Measurements from ENCODE around the gene RASAL1.

Gene RASAL1

DNA sequence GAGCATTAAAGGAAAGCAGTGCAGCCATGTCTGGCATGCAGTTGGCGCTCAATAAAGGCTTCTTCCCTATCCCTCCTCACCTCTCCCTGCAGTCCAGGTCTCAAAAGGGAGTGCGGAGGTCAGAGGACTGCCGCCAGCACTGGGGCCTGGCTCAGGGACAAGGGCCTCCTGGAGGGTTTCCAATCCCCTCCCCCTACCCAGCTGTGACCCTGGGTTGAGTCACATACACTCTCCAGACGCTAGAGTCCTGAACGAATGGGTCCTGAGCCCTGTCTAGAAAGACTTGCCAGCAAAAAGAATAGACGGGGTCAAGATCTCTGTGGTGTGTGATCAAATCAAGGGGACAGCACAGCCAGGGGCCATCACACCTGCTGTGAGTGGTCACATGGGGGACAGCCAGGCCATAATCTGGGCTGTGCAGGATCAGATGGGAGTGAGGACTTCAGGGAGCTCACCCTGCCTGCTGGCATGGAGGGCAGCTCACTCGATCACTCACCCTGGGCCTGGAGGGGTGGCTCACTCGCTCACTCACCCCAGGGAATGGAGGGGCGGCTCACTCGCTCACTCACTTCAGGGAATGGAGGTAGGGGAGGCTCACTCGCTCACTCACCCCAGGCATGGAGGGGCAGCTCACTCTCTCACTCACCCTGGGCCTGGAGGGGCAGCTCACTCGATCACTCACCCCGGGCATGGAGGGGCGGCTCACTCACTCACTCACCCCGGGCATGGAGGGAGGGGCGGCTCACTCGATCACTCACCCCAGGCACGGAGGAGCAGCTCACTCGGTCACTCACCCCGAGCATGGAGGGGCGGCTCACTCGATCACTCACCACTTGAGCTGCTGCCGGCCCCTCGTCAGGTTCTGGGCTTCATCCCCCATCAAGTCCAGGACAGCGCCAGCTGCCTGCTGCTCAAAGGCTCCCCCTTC, 26.8 kb upstream of the RASAL1 start:
- DNase-seq (ENCODE audit: low read depth in 3 of 3, low spot score in 1 of 3), result no peak

- no peak for DNase-seq (ENCODE audit: low read depth in 3 of 3, low spot score in 1 of 3)
These were observed 26.0 kb upstream of the RASAL1 start for GRCh38 chr12:113161415-113162016.

- DNase-seq (ENCODE audit: low read depth in 3 of 3, low spot score in 1 of 3), result no peak
These were observed 24.4 kb upstream of the RASAL1 start for GRCh38 chr12:113159937-113160336.

DNA sequence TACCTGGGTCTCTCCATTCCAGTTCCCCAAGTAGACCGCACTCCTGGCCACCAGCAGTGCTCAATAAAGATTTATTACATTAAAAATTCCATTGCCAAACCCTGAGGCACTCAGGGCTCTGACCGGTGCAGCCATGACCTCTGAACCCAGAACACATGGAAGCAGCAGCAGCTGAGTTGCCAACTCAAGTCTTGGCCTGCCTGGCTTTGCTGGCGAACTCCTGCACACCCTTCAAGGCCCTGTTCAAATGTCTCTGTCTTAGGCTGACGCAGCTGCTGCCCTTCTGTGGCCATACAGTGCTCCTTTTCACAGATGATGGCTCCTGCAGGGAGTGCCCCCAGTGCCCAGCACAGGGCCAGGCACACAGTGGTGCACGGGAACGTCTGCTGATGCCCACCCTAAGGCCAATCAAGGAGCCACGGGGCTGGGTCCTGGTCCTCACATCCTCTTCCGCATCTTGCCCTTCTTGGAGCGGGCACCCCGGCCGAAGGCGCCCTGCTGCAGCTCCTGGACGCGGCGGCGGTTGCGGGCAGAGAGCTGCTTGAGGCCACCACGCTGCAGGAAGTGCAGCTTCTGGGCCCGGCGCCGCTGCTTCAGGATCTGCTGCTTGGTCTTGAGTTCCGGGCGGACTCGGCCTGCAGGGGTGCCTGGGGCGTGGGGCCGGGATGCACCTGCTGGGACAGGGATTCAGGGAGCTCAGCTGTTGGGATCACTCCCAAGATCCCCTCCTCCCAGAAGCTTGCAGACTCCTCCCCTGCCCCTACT, 23.1 kb upstream of the RASAL1 start:
- DNase-seq (ENCODE audit: low read depth in 3 of 3, low spot score in 1 of 3), result no peak

DNA sequence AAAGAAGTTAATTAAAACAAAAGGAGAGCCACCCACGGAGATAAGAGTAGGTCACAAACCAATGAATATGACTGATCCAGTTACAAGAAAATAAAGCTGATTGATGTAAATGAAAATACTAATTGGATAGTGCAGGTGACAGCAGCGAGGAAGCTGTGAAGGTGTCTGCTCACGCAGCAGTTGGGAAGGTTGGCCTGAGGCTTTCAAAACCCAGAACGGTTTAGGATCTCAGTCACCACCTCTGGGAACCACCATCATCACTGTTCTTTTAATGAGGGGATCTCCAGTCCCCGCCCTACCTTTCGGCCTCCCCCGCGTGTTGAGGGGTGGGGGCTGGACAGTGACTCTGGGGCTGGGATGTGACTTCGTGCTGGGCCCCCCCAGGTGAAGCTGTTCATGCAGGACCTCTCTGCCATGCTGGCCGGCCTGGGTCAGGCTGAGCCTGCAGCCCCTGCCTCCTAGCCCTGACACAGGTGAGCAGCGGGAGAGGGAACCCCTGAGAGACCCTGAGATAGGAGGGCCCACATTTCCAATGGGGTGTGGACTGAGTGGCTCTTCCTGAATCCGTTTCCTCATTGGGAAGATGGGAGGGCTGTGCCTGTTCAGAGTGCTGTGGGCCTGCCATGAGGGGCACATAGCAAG, 21.8 kb upstream of the RASAL1 start:
- no peak for DNase-seq (ENCODE audit: low read depth in 3 of 3, low spot score in 1 of 3)

GRCh38 chr12:113155646-113156045, 20.1 kb upstream of the RASAL1 start:
- no peak for DNase-seq (ENCODE audit: low read depth in 3 of 3, low spot score in 1 of 3)

DNA sequence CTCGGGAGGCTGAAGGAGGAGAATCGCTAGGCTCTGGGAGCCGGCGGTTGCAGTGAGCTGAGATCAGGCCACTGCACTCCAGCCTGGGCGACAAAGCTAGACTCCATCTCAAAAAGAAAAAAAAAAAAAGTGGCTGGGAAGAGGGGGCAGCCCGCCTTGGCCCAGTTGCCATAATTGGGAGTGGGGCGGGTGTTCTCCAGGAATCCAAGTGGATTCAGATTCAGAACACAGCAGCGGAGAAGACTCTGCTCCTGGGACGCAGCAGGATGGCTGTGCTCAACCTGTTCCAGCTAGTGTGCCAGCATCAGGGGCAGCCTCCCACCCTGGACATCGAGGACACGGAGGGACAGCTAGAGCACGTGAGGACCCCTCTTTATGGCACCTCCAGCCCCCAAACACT, 19.5 kb upstream of the RASAL1 start:
- DNase-seq (ENCODE audit: low read depth in 3 of 3, low spot score in 1 of 3), result no peak

DNA sequence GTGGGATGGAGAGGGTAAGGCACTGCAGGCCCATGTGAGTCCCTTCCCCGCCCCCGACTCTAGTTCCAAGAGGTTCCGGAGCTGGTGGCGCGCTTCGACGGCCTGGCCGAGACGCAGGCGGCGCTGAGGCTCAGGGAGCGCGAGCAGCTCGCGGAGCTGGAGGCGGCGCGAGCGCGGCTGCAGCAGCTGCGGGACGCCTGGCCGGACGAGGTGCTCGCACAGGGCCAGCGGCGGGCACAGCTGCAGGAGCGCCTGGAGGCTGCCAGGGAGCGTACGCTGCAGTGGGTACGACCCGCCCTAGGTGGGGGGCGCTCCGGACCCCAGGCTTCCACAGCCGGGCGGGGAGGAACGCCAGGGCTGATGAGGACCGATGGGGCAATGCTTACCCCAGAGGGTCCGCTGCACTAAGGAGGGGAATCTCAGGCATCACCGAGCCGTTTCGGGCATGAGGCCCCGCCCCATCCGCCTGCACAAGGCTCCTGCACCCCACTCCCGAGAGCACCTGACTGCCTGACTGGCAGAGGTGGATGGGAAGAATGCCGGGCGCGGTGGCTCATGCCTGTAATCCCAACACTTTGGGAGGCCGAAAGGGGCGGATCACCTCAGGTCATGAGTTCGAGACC, 18.9 kb upstream of the RASAL1 start:
- DNase-seq (ENCODE audit: low read depth in 3 of 3, low spot score in 1 of 3), result no peak

- DNase-seq (ENCODE audit: low read depth in 3 of 3, low spot score in 1 of 3), result peak in 2 of 3 donors; percentile 25 to 47
These were observed 17.6 kb upstream of the RASAL1 start for GRCh38 chr12:113152835-113153814.

DNA sequence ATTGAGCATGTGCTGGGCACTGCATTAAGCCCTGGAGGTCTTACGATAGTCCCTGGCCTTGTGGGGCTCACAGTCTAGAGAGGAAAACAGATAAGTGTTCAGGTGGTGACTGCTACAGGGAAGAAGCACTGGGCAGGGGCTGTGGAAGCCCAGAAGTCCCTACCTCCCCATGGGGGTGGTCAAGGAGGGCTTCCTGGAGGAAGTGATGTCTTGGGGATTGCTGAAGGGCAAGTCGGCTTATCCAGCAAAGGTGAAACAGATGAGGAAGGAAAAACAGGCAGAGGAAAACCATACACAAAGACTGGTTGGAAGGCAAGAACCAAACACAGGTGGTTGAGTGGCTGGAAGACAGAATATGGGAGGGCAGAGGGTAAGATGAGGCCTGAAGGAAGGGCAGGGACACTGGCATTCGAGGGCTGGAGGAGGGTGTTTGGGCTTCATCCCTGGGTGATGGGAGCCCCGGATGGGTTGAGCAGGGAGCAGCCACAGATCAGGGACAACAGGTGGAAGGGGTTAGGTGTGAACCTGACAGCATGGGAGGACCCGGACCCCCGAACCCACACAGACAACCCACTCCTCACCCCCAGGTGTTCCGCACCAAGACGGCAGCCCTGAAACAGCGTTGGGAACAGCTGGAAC, 16.8 kb upstream of the RASAL1 start:
- DNase-seq (ENCODE audit: low read depth in 3 of 3, low spot score in 1 of 3), result no peak

DNA sequence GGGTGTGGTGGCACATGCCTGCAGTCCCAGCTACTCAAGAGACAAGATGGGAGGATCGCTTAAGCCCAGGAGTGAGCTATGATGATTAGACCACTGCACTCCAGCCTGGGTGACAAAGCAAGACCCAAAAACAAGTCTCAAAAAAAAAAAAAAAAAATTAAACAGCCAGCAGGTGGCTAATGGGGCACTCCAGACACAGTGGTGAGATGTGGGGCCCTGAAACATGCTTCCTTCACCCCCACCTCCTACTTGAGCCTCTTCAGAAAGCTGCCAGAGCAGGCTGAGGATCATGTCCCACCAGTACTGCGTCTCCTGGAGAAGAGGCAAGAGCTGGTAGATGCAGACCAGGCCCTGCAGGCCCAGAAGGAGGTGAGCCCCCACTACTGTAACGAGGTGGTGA, 16.1 kb upstream of the RASAL1 start:
- no peak for DNase-seq (ENCODE audit: low read depth in 3 of 3, low spot score in 1 of 3)

DNA sequence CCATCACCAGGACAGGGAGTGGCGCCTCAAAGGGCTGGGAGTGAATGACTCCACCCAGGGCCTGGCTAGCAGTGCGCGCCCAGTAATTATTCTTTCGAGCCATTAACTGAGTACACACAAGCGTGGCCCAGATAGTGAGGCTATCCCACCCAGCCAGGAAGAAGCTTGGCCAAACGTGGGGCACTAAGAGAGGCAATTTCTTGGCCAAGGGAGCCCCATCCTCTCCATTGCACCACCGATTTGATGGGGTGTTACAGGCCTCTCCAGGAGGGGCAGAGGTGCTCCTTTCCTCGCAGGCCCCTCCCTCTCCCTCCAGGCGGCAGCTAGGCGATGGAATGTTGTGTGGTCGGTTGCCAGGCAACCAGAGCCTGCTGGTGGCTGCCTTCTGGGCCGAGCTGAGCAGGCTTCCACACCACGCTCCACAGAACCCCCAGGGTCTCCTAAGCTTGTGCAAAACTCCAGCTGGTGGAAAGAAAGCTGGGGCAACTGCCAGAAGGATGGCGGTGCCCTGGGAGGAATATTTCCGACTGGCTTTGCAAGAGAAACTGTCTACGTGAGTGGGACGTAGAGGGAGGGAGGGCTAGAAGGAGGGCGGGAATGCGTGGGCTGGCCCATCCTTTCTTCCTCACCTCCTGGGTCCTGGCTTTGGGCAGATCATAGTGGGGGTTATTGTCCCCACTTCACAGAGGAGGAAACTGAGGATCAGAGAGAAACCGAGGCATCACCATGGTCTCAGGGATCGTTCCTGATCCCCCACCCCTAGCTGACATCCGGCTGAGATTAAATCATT, 14.0 kb upstream of the RASAL1 start, which contains the start of gene CFAP73:
CFAP73 (plus strand) TSS at position 364 of the 790 bp plus-strand sequence; CDS start at position 498, 134 bp downstream.
- no peak for DNase-seq (ENCODE audit: low read depth in 3 of 3, low spot score in 1 of 3)

DNA sequence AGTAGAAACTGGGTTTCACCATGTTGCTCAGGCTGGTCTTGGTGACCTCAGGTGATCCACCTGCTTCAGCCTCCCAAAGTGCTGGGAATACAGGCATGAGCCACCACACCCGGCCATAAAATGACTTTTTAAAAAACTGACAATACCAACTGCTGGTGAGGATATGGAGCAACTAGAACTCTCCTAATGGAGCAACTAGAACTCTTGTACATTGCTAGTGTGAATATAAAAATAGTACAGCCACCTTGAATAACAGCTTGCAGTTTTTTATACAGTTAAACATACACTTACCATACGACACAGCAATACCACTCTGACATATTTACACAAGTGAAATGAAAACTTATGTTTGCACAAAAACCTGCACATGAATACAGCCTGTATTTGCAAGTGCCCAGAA, 11.4 kb upstream of the RASAL1 start:
- DNase-seq (ENCODE audit: low read depth in 3 of 3, low spot score in 1 of 3), result no peak

GRCh38 chr12:113145720-113146551, 10.4 kb upstream of the RASAL1 start:
- DNase-seq (ENCODE audit: low read depth in 3 of 3, low spot score in 1 of 3), result no peak

- DNase-seq (ENCODE audit: low read depth in 3 of 3, low spot score in 1 of 3), result no peak
These were observed 9.2 kb upstream of the RASAL1 start for GRCh38 chr12:113144806-113145205.

DNA sequence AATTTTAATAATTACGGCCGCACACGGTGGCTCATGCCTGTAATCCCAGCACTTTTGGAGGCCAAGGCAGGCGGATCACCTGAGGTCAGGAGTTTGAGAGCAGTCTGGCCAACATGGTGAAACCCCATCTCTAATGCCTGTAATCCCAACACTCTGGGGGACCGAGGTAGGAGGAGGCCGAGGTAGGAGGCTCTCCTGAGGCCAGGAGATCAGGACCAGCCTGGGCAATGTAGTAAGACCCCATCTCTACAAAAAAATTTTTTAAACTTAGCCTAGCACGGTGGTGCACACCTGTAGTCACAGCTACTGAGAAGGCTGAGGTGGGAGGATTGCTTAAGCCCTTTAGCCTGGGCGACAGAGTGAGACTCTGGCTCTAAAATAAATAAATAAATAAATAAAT, 8.4 kb upstream of the RASAL1 start:
- DNase-seq (ENCODE audit: low read depth in 3 of 3, low spot score in 1 of 3), result no peak

- DNase-seq (ENCODE audit: low read depth in 3 of 3, low spot score in 1 of 3), result no peak
These were observed 7.3 kb upstream of the RASAL1 start for GRCh38 chr12:113142886-113143332.
